ENCODE measurements around the gene AMDHD2. TPM values are rescaled to one million over a fixed set of nuclear protein-coding genes. Genes with fewer than 3 reads are reported as not detected.

Gene AMDHD2
- total RNA-seq, 1 donor from 2014 or later, result 9.3 TPM

- Histone ChIP-seq H3K27me3 (ENCODE audit: low read depth) (no peaks in the 10 kb centered on the region), H3K4me1 (peaks cover 42% of the 10 kb centered on the region), H3K9me3 (replicated peaks) (no peaks in the 10 kb centered on the region), H3K36me3 (no peaks in the 10 kb centered on the region), H3K4me3 (no peak overlapping the region), H3K27ac (replicated peaks) (peak overlapping the region; percentile 46)
- TF ChIP-seq CTCF (IDR thresholded peaks at IDR 0.05; ENCODE audit: borderline replicate concordance), result no peak
- no peak for DNase-seq
- intact Hi-C loops (cut with micrococcal nuclease), result no loop called here
These were observed 14.5 kb upstream of the AMDHD2 start for GRCh38 chr16:2505695-2506094.

DNA sequence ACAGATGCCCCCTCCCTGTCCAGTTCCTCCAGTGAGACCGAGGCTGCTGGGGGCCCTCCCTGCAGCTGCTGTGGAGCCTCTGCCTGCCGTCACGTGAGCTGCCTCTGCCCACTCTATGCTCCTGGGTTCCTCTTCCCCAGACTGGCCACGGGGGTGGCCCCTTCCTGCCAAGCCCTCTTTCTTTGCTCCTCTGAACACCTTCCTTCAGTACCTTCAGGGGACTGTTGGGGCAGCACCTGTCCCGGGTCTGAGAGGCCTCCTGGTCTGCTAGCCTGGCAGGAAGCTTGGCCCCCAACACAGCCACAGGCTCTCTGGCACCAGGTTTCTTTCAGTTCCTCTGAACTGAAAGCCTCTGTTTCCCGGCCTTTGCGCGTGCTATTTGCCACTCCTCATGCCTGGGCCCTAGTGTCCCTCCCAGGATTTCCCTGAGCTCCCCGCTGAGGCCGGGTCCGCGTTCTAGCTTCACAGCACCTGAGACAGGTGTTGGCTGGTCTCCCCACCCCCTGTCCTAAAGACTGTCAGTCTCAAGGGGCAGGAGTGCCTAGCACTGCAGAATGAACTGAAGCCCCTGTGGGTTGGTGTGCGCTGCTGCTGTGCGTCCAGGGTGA lies 13.0 kb upstream of the AMDHD2 start:
- Histone ChIP-seq H3K27me3 (ENCODE audit: low read depth) (no peaks in the 10 kb centered on the region), H3K4me3 (no peak overlapping the region), H3K4me1 (peaks cover 37% of the 10 kb centered on the region), H3K27ac (replicated peaks) (peak overlapping the region; percentile 58), H3K9me3 (replicated peaks) (no peaks in the 10 kb centered on the region), H3K36me3 (no peaks in the 10 kb centered on the region)
- intact Hi-C loops (cut with micrococcal nuclease), result no loop called here
- no peak for TF ChIP-seq CTCF (IDR thresholded peaks at IDR 0.05; ENCODE audit: borderline replicate concordance)
- peak; percentile 53 for DNase-seq

DNA sequence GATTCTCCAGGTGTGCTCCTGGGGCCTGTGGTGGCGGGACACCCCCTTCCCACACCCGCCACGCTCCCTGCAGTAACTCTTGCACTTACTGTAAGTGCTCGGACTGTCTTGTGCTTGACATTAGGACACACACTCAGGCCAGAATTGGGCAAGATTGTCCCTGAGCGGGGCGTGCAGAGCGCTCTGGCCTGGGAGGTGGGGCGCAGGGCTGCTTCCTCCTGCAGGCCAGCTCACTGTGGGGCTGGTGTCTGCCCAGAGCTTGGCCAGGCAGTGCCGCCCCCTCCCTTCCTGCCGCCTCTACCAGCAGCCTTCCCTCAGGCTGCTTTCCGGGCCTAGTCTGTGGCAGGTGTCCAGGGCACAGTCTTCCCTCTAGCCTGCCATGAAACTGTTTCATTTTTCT lies 12.5 kb upstream of the AMDHD2 start:
- no peak for TF ChIP-seq CTCF (IDR thresholded peaks at IDR 0.05; ENCODE audit: borderline replicate concordance)
- Histone ChIP-seq H3K27me3 (ENCODE audit: low read depth) (no peaks in the 10 kb centered on the region), H3K36me3 (no peaks in the 10 kb centered on the region), H3K4me3 (no peak overlapping the region), H3K9me3 (replicated peaks) (no peaks in the 10 kb centered on the region), H3K4me1 (peaks cover 33% of the 10 kb centered on the region), H3K27ac (replicated peaks) (peak overlapping the region; percentile 58)
- peak; percentile 57 for DNase-seq
- intact Hi-C loops (cut with micrococcal nuclease), result no loop called here

- TF ChIP-seq CTCF (IDR thresholded peaks at IDR 0.05; ENCODE audit: borderline replicate concordance), result no peak
- intact Hi-C loops (cut with micrococcal nuclease), result no loop called here
- Histone ChIP-seq H3K27ac (replicated peaks) (no peak overlapping the region), H3K36me3 (no peaks in the 10 kb centered on the region), H3K27me3 (ENCODE audit: low read depth) (no peaks in the 10 kb centered on the region), H3K4me1 (peaks cover 32% of the 10 kb centered on the region), H3K4me3 (no peak overlapping the region), H3K9me3 (replicated peaks) (no peaks in the 10 kb centered on the region)
- no peak for DNase-seq
These were observed 11.3 kb upstream of the AMDHD2 start for GRCh38 chr16:2508722-2509400.

DNA sequence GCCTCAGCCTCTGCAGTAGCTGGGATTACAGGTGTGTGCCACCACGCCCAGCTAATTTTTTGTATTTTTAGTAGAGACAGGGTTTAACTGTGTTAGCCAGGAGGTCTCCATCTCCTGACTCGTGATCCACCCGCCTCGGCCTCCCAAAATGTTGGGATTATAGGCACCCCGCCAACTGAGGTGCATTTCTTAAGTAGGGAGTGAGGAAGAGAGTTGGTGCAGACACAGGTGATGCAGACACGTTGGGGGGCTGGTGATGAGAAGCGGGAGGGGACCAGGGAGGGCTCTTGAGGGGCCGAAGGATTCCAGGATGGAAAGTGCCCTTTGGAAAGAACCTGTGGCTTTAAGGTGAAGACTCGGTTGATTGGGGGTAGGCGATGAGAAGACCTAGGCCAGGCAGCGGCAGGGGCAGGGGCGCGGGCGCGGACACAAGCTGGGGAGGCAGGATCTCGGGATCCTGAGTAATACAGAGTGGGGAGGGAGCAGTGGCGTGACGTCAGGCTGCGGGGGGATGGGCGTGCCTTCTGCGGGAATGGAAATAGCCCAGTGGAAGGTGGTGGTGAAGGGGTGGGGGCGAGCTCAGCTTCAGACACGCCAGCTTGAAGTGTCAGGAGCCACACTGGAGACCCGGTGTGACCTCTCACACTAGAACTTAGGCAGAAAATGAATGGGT lies 8.9 kb upstream of the AMDHD2 start:
- Histone ChIP-seq H3K4me1 (peaks cover 40% of the 10 kb centered on the region), H3K27ac (replicated peaks) (no peak overlapping the region), H3K9me3 (replicated peaks) (no peaks in the 10 kb centered on the region), H3K4me3 (no peak overlapping the region), H3K36me3 (no peaks in the 10 kb centered on the region), H3K27me3 (ENCODE audit: low read depth) (no peaks in the 10 kb centered on the region)
- no peak for TF ChIP-seq CTCF (IDR thresholded peaks at IDR 0.05; ENCODE audit: borderline replicate concordance)
- intact Hi-C loops (cut with micrococcal nuclease), result no loop called here
- DNase-seq, result peak; percentile 68

All from left ventricle myocardium inferior (tissue), 1 donor.